Measurements from ENCODE around the gene DENND6B.
A peak's percentile ranks its signal among the peaks of the same experiment; 100 is the strongest.
"Not testable (repeated sequence)": the region's sequence is repeated elsewhere in the genome, so short reads cannot be mapped to it uniquely, and the experiment has no call there.

The DENND6B gene

DNA sequence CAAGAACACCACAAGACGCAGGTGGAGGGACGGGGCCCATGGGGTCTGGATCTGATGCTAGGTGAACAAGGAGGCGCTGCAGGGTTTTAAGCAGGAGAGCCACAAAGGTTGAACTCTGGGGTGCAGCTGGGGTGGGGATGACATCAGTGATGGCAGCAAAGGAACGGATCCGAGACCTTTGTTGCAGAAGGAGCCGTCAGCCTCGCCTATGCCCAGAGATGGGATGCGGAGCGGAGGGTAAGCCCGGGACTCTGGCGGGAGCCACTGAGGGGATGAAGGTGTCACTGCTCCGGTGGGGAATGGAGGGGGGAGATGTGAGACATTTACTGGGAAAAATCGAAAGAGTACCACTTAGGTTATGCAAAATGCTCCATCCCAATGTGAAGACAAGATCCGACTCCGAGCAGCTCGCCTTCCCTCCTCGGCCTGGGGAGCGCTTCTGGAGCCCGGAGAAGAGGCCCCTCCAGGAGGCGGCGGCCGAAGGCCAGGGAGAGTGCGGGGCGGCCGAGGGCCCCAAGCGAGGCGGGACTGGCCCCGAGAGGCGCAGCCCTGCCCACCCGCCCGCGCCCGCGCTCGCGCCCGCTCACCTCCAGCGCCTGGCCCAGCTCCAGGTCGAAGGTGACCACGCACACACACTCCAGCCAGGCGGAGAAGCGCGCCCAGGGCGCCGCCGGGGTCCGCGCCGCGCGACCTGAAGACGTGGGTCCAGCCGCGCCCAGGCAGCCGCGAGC lies 422 bp downstream of the DENND6B start:
- Mint-ChIP-seq H3K27ac (peak overlapping the region in 1 of 2 donors; percentile 85), H3K4me1 (ENCODE audit: low read depth in 2 of 2) (peaks cover 9 to 10% of the 10 kb centered on the region in 2 donors), H3K9me3 (no peaks in the 10 kb centered on the region), H3K4me3 (peak overlapping the region; percentile 82 to 85), H3K27me3 (peaks cover 0 to 8% of the 10 kb centered on the region in 2 donors), H3K36me3 (ENCODE audit: insufficient read depth) (peaks cover 12% of the 10 kb centered on the region)
- DNase-seq: no peak
- no peak for ATAC-seq (replicated peaks)

DNA sequence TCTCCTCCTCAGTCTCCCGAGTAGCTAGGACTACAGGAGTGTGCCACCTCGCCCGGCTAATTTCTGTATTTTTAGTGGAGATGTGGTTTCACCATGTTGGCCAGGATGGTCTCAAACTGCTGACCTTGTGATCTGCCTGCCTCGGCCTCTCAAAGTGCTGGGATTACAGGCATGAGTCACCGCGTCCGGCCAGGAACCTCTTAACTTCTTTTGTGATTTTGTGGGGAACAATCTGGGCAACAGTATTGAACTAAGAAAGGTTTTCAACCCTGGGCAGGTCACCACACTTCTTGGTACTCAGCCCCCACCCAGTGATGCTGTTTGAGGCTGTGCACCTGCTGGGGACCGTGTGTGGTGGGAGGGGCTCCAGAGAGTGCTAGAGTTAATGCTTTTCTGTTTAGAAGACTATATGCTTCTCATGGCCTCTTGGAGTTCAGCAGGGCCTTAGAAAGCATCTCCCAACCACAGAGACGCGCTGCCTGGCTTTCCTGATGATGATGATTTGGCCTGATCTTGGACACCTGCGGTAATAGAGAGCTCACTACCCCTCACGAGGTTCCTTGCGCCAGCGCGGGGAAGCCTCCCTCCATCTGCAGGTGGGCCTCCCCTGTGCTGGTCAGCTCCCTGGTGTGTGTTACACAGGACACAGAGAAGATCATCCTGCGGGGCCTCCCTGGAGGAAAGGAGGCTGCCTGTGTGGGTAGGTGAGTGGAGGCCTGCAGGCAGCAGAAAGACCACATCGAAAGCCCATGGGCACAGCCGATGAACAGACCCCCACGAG lies 1.2 kb downstream of the DENND6B start:
- Mint-ChIP-seq H3K9me3 (no peaks in the 10 kb centered on the region), H3K27me3 (peaks cover 0 to 8% of the 10 kb centered on the region in 2 donors), H3K36me3 (ENCODE audit: insufficient read depth) (peaks cover 12% of the 10 kb centered on the region), H3K4me3 (peak overlapping the region; percentile 82 to 85), H3K27ac (peak overlapping the region in 1 of 2 donors; percentile 85), H3K4me1 (ENCODE audit: low read depth in 2 of 2) (peaks cover 9 to 10% of the 10 kb centered on the region in 2 donors)
- ATAC-seq (replicated peaks) (no peak), DNase-seq (no peak)

DNA sequence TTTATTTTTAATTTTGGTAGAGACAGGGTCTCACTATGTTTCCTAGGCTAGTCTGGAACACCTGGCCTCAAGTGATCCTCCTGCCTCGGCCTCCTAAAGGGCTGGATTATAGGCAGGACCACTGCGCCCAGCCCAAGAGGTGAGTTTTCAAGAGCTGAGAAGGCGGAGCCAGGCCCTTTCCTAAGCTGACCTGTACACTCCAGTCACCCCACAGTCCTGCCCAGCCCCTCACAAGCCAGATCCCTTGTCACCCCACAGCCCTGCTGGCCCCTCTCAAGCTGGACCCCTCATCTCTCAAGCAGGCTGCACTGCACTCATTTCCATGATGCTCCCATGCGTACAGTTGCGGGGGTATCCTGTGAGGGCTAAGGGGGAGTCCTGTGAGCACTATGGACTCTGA lies 2.9 kb downstream of the DENND6B start:
- H3K4me3 Mint-ChIP-seq: no peak overlapping the region
- H3K27ac Mint-ChIP-seq: no peak overlapping the region
- H3K9me3 Mint-ChIP-seq: no peaks in the 10 kb centered on the region
- no peak for ATAC-seq (replicated peaks)
- peaks cover 12% of the 10 kb centered on the region for H3K36me3 Mint-ChIP-seq (ENCODE audit: insufficient read depth)
- peaks cover 0 to 8% of the 10 kb centered on the region in 2 donors for H3K27me3 Mint-ChIP-seq
- peaks cover 9 to 10% of the 10 kb centered on the region in 2 donors for H3K4me1 Mint-ChIP-seq (ENCODE audit: low read depth in 2 of 2)
- no peak for DNase-seq

DNA sequence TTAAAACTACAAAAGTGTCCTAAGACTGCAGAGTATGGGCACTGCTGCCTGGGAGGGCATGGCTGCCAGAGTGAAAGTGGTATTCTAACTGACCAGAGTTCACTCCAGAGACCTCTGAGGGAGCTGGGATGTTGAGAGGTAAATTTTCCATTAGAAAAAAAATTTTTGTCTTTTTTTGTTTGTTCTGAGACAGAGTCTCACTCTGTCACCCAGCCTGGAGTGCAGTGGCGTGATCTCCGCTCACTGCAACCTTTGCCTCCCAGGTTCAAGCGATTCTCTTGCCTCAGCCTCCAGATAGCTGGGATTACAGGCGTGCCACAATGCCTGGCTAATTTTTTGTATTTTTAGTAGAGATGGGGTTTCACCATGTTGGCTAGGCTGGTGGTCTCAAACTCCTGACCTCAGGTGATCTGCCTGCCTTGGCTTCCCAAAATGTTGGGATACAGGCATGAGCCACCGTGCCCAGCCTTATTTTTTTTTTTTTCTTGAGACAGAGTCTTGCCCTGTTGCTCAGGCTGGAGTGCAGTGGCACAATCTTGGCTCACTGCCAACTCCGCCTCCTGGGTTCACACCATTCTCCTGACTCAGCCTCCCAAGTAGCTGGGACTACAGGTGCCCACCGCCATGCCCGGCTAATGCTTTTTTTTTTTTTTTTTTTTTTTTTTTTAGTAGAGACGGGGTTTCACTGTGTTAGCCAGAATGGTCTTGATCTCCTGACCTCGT lies 4.3 kb downstream of the DENND6B start:
- not testable (repeated sequence) for H3K4me3 Mint-ChIP-seq; H3K9me3 Mint-ChIP-seq; H3K36me3 Mint-ChIP-seq (ENCODE audit: insufficient read depth); H3K27me3 Mint-ChIP-seq; H3K27ac Mint-ChIP-seq; H3K4me1 Mint-ChIP-seq (ENCODE audit: low read depth in 2 of 2); ATAC-seq (replicated peaks); DNase-seq

DNA sequence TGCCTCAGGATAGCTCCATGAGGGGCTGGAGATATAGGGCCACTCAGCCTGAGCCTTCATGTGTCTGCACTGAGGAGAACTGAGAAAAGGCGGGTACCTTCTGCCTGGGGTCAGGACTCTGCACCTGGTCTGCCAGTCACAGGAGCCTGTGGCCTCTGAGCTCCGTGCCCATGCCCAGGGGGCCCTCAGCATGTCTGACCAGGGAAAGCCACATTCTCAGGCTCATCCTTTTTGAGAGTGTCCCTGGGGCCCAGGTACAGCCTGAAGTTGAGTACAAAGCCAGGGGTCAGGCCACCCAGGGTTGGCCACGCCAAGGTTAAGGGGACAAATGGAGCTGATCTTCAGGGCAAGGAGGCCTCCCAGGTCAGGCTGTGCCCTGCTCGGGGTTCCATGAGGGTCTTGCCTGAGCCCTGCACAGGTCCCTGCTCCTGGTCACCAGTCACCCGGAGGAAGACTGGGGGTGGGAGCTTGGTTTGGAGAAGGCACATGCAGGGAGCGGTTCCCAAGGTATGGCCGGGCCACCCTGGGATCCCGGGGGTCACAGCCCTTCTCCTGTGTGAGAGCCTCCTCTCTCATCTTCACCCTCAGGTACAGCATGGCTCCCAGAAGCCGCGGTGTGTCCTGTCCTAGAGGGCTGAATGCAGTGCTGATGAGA lies 6.0 kb downstream of the DENND6B start:
- DNase-seq (no peak), ATAC-seq (replicated peaks) (no peak)
- Mint-ChIP-seq H3K4me1 (ENCODE audit: low read depth in 2 of 2) (peaks cover 0 to 2% of the 10 kb centered on the region in 2 donors), H3K4me3 (no peak overlapping the region), H3K9me3 (no peaks in the 10 kb centered on the region), H3K27ac (no peak overlapping the region), H3K27me3 (peaks cover 0 to 4% of the 10 kb centered on the region in 2 donors), H3K36me3 (ENCODE audit: insufficient read depth) (peaks cover 5% of the 10 kb centered on the region)

DNA sequence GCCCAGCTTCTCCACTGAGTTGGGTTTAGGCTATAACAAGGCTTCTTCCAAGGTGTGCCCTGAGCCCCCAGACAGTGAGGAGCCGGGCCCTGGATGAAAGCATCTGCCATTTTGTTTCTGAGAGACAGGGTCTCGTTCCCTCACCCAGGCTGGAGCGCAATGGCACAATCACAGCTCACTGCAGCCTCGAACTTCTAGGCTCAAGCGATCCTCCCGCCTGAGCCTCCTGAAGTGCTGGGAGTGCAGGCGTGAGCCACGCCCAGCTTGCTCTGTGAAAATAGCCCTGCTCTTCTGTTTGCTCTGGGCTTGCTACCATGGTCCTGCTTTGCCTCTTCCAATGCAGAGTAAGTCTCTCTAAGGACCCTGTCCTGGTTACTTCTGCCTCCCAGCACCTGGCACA lies 6.7 kb downstream of the DENND6B start:
- H3K9me3 Mint-ChIP-seq: no peaks in the 10 kb centered on the region
- H3K27me3 Mint-ChIP-seq: no peaks in the 10 kb centered on the region
- ATAC-seq (replicated peaks) (no peak), DNase-seq (no peak)
- H3K27ac Mint-ChIP-seq: no peak overlapping the region
- peaks cover 4% of the 10 kb centered on the region in 2 donors for H3K4me1 Mint-ChIP-seq (ENCODE audit: low read depth in 2 of 2)
- no peak overlapping the region for H3K4me3 Mint-ChIP-seq
- peaks cover 5% of the 10 kb centered on the region for H3K36me3 Mint-ChIP-seq (ENCODE audit: insufficient read depth)

DNA sequence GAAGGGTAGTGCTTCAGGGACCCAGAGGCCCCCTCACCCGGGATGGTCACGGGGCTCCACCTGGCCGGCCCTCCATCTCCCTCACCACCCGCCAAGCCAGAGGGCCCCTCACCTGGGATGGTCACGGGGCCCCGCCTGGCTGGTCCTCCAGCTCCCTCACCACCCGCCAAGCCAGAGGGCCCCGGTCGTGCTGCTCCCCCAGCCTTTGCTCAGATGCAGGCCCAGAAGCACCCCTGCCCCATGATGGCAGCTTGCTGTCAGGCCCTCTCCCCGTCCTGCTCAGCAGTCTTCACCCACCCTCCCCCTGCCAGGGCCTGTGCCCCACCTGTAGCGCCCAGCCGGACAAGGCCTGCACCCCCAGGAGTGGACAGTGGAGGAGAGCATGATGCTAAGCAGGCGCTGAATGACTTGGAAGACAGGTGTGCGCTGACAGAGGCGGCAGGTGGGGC lies 7.3 kb downstream of the DENND6B start:
- Mint-ChIP-seq H3K9me3 (no peaks in the 10 kb centered on the region), H3K36me3 (ENCODE audit: insufficient read depth) (peaks cover 5% of the 10 kb centered on the region)

DNA sequence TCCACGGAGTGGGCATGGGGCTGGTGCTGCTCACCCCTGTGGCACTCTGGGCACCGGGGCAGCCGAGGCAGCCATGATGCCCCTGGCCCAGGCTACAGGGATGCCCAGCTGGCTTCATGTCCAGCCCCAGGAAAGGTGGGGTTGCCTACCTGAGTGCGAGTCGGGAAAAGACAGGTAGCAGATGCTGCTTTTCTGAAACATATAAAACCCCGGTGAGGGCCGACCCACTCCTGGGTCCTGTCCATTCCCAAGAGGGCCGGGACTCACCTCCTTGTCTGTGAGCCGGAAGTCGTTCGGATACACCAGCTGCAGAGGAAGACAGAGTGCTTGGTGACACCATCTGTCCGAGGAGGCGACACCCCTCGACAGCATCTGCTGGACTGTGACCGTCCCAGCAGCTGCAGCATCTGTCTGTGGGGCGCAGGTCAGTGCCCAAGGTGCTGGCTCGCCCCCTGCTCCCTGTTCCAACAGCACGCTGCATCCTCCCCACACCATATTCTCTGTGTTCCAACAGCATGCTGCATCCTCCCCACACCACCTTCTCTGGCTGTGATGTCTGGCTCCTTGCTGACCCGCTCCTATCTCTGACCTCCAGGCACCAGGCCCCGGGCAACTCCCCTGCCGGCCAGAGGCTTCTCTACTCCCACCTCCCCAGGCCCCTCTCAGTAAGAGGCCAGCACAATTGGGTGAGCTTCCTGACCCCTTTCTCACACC lies 8.0 kb downstream of the DENND6B start:
- no peak for DNase-seq
- ATAC-seq (replicated peaks): no peak
- Mint-ChIP-seq H3K4me1 (ENCODE audit: low read depth in 2 of 2) (peaks cover 14% of the 10 kb centered on the region in 2 donors), H3K36me3 (ENCODE audit: insufficient read depth) (peaks cover 5% of the 10 kb centered on the region), H3K27ac (no peak overlapping the region), H3K9me3 (no peaks in the 10 kb centered on the region), H3K27me3 (no peaks in the 10 kb centered on the region), H3K4me3 (no peak overlapping the region)

More for the DNA sequence above, 7.3 kb downstream of the DENND6B start:
- Mint-ChIP-seq H3K4me3 (no peak overlapping the region), H3K27ac (no peak overlapping the region), H3K4me1 (ENCODE audit: low read depth in 2 of 2) (peaks cover 7% of the 10 kb centered on the region in 2 donors), H3K27me3 (no peaks in the 10 kb centered on the region)
- DNase-seq: no peak
- ATAC-seq (replicated peaks): no peak

DNA sequence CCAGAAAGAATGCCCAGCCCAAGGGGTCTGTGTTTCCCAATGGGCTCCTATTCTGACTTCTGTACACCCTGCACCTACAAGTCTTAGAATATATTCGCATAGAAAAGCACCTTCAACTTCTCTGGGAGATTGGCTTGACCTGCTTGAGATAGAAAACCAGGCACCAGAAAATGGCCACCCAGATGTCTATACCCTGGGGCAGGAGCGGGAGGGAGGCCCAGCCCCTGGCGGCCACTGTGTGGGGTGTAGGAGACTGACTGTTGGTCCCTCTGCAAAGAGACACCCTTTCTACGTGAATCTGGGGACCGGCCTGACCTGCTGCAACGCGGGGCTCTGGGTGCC lies 8.5 kb downstream of the DENND6B start:
- Mint-ChIP-seq H3K27ac (no peak overlapping the region), H3K4me3 (no peak overlapping the region), H3K27me3 (no peaks in the 10 kb centered on the region), H3K9me3 (no peaks in the 10 kb centered on the region), H3K36me3 (ENCODE audit: insufficient read depth) (peaks cover 5% of the 10 kb centered on the region), H3K4me1 (ENCODE audit: low read depth in 2 of 2) (peaks cover 17% of the 10 kb centered on the region in 2 donors)
- DNase-seq (no peak), ATAC-seq (replicated peaks) (no peak)

DNA sequence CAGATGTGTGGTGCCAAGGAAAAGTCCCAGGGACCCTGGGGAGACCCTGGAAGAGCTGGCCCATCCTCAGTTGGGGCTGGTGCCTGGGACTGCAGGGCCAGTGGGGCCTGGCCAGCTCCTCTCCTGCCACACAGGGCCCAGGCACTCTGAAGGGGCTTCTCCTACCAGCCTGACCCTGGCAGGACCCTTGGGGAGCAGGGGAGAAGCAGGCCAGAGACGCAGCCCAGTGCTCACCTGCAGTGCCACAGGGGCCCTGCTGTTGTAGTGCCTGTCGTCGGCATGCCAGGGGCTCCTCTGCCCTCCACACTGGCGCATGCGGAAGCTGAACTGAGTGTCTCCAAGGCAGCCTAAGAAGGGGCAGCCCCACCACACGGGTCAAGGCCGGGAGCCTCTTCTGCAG lies 9.1 kb downstream of the DENND6B start:
- Mint-ChIP-seq H3K4me3 (no peak overlapping the region), H3K36me3 (ENCODE audit: insufficient read depth) (no peaks in the 10 kb centered on the region), H3K27ac (no peak overlapping the region), H3K4me1 (ENCODE audit: low read depth in 2 of 2) (peaks cover 17% of the 10 kb centered on the region in 2 donors), H3K9me3 (no peaks in the 10 kb centered on the region), H3K27me3 (no peaks in the 10 kb centered on the region)
- ATAC-seq (replicated peaks): no peak
- DNase-seq: no peak

DNA sequence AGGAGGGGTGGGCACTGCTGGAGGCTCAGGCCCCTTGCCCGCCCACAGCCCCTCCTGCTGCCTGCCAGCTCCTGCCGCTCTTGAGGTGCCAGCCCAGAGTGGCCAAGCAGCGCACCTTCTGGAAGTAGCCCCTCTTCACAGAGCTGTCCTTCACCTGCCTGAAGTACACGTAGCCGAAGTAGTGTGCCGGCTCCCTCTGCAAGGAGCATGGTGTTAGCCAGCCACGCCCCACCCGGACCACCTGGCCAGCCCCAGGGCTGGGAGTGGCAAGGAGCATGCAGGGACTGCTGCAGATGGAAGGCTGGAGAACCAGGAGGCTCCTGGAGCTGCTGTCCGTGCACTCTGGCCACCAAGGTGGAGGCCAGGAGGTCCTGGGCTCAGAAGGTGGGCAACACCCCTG lies 9.6 kb downstream of the DENND6B start:
- ATAC-seq (replicated peaks): no peak
- peaks cover 17% of the 10 kb centered on the region in 2 donors for H3K4me1 Mint-ChIP-seq (ENCODE audit: low read depth in 2 of 2)
- H3K9me3 Mint-ChIP-seq: no peaks in the 10 kb centered on the region
- no peaks in the 10 kb centered on the region for H3K27me3 Mint-ChIP-seq
- H3K27ac Mint-ChIP-seq: no peak overlapping the region
- H3K4me3 Mint-ChIP-seq: no peak overlapping the region
- no peaks in the 10 kb centered on the region for H3K36me3 Mint-ChIP-seq (ENCODE audit: insufficient read depth)
- DNase-seq: no peak

DNA sequence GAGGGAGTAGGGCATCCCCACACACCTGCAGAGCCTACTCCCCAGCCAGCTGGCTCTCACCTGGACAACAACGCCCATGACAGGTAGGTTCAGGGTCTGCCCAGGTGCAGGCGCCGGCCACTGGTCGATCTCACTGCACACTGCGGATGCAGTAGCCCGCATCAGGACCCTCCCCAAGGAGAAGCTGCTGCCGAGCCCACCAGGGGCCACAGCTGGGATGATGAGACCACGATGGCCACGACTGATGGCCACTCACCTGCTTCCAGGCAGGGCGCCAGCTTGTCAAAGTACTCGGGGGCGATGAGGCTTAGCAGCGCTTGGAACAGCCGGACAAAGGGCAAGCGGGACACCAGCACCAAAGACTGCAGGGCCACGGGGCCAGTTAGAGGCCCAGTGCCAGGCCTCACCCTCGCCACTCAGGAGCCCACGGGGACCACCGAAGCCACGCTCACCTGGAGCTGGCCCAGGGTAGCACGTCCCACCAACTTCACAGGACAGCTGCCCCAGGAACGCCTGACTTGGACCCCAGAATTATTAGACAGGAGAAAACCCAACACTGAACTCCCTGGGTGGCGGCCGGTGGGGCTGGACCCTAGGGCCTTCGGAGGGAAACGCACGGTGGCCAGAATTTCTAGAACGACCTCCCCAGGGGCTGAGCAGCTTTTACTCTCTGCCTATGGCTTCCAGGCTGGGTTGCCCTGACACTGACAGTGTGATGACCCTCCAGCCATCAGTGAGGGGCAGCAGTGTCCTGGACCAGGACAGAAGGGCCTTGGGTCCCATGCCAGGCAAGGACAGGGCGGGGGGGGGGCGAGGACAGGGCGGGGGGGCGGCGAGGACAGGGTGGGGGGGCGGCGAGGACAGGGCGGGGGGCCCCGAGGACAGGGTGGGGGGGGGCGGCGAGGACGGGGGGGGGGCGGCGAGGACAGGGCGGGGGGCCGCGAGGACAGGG lies 10.4 kb downstream of the DENND6B start:
- H3K9me3 Mint-ChIP-seq: no peaks in the 10 kb centered on the region
- no peaks in the 10 kb centered on the region for H3K36me3 Mint-ChIP-seq (ENCODE audit: insufficient read depth)
- H3K4me1 Mint-ChIP-seq (ENCODE audit: low read depth in 2 of 2): peaks cover 17% of the 10 kb centered on the region in 2 donors
- DNase-seq: no peak
- no peak for ATAC-seq (replicated peaks)
- no peak overlapping the region for H3K4me3 Mint-ChIP-seq
- H3K27me3 Mint-ChIP-seq: no peaks in the 10 kb centered on the region
- H3K27ac Mint-ChIP-seq: no peak overlapping the region

All from effector memory CD8-positive, alpha-beta T cell (primary cell).